ENCODE data around the gene ZNF335.

Gene ZNF335

DNA sequence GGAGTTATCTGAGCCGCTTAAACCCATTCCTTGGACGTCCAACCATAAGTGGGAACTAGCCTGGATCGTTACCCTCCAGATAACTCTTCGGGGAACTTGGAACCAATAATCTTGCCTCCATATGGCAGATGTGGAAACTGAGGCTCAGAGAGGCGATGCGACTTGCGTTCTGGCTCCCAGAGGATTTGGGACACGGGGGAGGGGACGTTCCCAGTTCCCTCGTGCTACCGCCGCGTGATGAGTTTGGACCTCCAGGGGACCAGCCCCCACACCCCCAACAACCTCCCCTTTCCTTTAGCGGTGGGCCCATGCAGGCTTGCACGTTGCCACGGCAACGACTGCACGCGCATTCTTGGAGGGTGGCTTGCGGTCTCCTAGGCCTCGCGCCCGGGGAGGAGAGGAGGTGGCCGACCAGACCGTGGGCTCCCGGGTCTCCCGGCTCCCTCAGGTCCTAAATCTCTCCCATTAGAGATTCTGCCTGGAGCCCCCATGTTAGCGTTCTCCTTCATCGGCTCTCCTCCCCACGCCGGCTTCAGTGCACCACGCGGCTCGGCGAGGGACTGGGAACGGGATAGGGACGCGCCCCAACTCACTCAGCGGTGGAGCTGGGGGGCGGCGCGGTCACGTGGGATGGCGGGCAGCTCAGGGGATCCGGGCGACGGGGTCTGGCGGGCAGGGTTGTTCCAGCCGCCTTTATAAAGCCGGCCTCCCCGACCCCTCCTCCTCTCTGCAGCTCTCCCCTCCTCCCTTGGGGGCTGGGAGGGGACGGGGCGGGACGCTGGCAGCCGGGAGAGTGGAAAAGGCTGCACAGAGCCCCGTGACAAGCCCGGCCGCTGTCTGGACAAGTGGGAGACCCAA is 60.3 kb downstream of the ZNF335 start, which contains the start of gene PLTP:
TSS of gene PLTP (minus strand) at position 670 of the 858 bp plus-strand sequence. CDS start 703 bp downstream, outside the sequence.
- Histone ChIP-seq H3K9me3 (ENCODE audit: insufficient read depth, low read length, severe bottlenecking) (no peaks in the 10 kb centered on the region), H3K9ac (ENCODE audit: low read depth, low read length) (no peak within 1 kb of the TSS), H2AFZ (ENCODE audit: low read depth, low read length) (no peak within 1 kb of the TSS), H3K4me2 (ENCODE audit: insufficient read depth, low read length) (no peak within 1 kb of the TSS), H3K36me3 (ENCODE audit: insufficient read depth, low read length) (no peaks in the 10 kb centered on the region), H3K4me3 (ENCODE audit: low read depth in 1 of 2, low read length in 2 of 2) (no peak within 1 kb of the TSS), H3K27me3 (ENCODE audit: insufficient read depth, low read length, poor library complexity) (peaks cover 4% of the 10 kb centered on the region), H3K27ac (ENCODE audit: low read length) (no peak within 1 kb of the TSS), H3K79me2 (ENCODE audit: insufficient read depth, low read length) (no peaks in the 10 kb centered on the region), H4K20me1 (ENCODE audit: insufficient read depth, low read length) (no peaks in the 10 kb centered on the region), H3K4me1 (ENCODE audit: insufficient read depth, low read length) (no peaks in the 10 kb centered on the region)
- ATAC-seq (ENCODE audit: insufficient read depth, low read depth) (peak; percentile 63; the same call in 2 of the 3 replicates), DNase-seq (peak; percentile 37)
- TF ChIP-seq, protein P1, sequence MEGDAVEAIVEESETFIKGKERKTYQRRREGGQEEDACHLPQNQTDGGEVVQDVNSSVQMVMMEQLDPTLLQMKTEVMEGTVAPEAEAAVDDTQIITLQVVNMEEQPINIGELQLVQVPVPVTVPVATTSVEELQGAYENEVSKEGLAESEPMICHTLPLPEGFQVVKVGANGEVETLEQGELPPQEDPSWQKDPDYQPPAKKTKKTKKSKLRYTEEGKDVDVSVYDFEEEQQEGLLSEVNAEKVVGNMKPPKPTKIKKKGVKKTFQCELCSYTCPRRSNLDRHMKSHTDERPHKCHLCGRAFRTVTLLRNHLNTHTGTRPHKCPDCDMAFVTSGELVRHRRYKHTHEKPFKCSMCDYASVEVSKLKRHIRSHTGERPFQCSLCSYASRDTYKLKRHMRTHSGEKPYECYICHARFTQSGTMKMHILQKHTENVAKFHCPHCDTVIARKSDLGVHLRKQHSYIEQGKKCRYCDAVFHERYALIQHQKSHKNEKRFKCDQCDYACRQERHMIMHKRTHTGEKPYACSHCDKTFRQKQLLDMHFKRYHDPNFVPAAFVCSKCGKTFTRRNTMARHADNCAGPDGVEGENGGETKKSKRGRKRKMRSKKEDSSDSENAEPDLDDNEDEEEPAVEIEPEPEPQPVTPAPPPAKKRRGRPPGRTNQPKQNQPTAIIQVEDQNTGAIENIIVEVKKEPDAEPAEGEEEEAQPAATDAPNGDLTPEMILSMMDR (IDR thresholded peaks at IDR 0.05; ENCODE audit: borderline replicate concordance, extremely low read depth, low read length, poor library complexity, severe bottlenecking) = no peak
- TF ChIP-seq EZH2 (IDR thresholded peaks at IDR 0.05; ENCODE audit: borderline replicate concordance, low read depth, low read length, severe bottlenecking) = no peak

DNA sequence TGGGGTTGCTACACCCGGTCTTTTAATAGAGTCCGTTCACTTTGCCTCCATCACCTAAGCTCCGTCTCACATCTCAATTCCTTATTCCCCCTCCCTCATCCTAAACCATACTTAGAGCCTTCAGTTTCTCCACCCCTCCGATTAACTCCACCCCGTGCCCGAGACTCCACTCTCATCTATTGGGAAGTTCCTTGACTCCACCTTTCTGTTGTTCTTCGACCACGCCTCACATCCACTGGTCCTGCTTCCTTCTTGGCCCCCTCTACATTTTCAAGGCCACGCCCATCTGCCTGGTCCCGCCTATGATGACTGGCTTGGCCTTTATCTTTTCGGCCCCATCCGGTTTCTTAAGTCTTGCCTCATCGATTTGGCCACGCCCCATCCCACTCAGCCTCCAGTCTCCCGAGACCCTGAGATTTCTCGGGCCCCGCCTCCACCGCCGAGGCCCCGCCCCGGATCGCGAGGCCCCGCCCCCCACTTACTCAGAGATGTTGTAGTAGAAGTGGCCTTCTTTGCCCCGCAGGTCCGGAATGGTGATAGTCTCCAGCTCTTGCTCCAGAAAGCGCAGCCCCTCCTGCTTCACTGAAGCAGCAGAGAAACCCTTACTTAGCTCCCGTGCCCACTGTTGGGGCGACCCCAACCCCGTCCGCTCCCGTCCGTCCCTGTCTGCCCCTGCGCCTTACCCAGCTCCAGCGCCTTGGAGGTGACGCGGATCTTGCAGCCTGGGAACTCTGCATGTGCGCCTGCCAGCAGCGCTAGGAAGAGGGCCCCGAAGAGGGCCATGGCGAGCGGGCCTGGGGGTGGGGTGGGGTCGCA is 61.1 kb downstream of the ZNF335 start:
- H4K20me1 ChIP-seq (ENCODE audit: insufficient read depth, low read length) = no peaks in the 10 kb centered on the region
- H3K4me2 ChIP-seq (ENCODE audit: insufficient read depth, low read length) = no peak overlapping the region
- peak; percentile 65 for DNase-seq
- H3K9ac ChIP-seq (ENCODE audit: low read depth, low read length) = no peak overlapping the region
- no peaks in the 10 kb centered on the region for H3K79me2 ChIP-seq (ENCODE audit: insufficient read depth, low read length)
- no peak overlapping the region for H3K4me3 ChIP-seq (ENCODE audit: low read depth in 1 of 2, low read length in 2 of 2)
- H2AFZ ChIP-seq (ENCODE audit: low read depth, low read length) = no peak overlapping the region
- no peaks in the 10 kb centered on the region for H3K36me3 ChIP-seq (ENCODE audit: insufficient read depth, low read length)
- ATAC-seq (ENCODE audit: insufficient read depth, low read depth) = peak; percentile 65
- no peaks in the 10 kb centered on the region for H3K4me1 ChIP-seq (ENCODE audit: insufficient read depth, low read length)
- H3K27ac ChIP-seq (ENCODE audit: low read length) = no peak overlapping the region
- peaks cover 4% of the 10 kb centered on the region for H3K27me3 ChIP-seq (ENCODE audit: insufficient read depth, low read length, poor library complexity)
- no peaks in the 10 kb centered on the region for H3K9me3 ChIP-seq (ENCODE audit: insufficient read depth, low read length, severe bottlenecking)
- TF ChIP-seq, protein P1 (IDR thresholded peaks at IDR 0.05; ENCODE audit: borderline replicate concordance, extremely low read depth, low read length, poor library complexity, severe bottlenecking) = no peak
- no peak for TF ChIP-seq EZH2 (IDR thresholded peaks at IDR 0.05; ENCODE audit: borderline replicate concordance, low read depth, low read length, severe bottlenecking)

DNA sequence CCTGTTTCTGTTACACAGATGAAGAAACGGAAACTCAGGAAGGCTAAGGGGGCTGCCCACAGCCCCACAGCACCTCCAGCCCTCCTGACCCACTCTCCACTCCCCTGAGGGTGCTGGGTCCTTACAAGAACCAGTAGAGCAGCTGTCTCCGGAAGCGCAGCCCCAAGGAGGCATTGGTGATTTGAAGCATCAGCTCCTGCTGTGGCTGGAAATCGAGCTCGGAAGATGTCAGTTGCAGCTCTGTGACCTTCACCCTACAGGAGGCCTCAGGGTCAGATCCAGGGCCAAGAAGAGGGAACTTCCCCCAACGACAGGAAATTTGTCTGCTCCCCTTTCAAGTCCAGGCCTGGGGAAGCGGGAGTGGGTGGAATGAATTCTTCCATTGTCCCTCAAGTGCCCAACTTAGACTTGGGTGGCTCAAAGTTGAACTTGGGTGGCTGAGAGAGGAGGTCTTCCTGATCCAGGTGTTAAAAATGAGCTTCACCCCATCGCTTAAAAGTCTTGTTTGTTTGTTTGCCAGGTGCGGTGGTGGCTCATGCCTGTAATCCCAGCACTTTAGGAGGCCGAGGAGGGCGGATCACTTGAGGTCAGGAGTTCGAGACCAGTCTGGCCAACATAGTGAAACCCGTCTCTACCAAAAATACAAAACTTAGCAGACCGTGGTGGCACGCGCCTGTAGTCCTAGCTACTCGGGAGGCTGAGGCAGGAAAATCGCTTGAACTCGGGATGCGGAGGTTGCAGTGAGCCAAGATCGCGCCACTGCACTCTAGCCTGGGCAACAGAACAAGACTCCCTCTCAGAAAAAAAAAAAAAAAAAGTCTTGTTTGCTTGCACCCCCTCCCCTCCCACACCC is 62.0 kb downstream of the ZNF335 start:
- Histone ChIP-seq H3K4me3 (ENCODE audit: low read depth in 1 of 2, low read length in 2 of 2) (no peak overlapping the region), H3K9ac (ENCODE audit: low read depth, low read length) (no peak overlapping the region), H3K9me3 (ENCODE audit: insufficient read depth, low read length, severe bottlenecking) (no peaks in the 10 kb centered on the region), H3K4me1 (ENCODE audit: insufficient read depth, low read length) (no peaks in the 10 kb centered on the region), H3K36me3 (ENCODE audit: insufficient read depth, low read length) (no peaks in the 10 kb centered on the region), H3K27ac (ENCODE audit: low read length) (no peak overlapping the region), H3K4me2 (ENCODE audit: insufficient read depth, low read length) (no peak overlapping the region), H3K79me2 (ENCODE audit: insufficient read depth, low read length) (no peaks in the 10 kb centered on the region), H4K20me1 (ENCODE audit: insufficient read depth, low read length) (no peaks in the 10 kb centered on the region), H3K27me3 (ENCODE audit: insufficient read depth, low read length, poor library complexity) (peaks cover 4% of the 10 kb centered on the region), H2AFZ (ENCODE audit: low read depth, low read length) (no peak overlapping the region)
- TF ChIP-seq, protein P1 (IDR thresholded peaks at IDR 0.05; ENCODE audit: borderline replicate concordance, extremely low read depth, low read length, poor library complexity, severe bottlenecking) = no peak
- no peak for TF ChIP-seq EZH2 (IDR thresholded peaks at IDR 0.05; ENCODE audit: borderline replicate concordance, low read depth, low read length, severe bottlenecking)
- ATAC-seq (ENCODE audit: insufficient read depth, low read depth) (no peak), DNase-seq (no peak)

Data from DND-41 (cell line).